Glutamatergic neuron (in vitro differentiated cells): Measurements from ENCODE around the gene ANAPC7. TPM values are rescaled to one million over a fixed set of nuclear protein-coding genes. Genes with fewer than 3 reads are reported as not detected.
"Not testable (repeated sequence)": the region's sequence is repeated elsewhere in the genome, so short reads cannot be mapped to it uniquely, and the experiment has no call there.

Experiments
- DNase-seq: peaks from one replicate; pipeline ENCODE4 v3.0.0; 2022
- H3K27ac Mint-ChIP-seq: one replicate; pipeline ENCODE4 v1.8.0; 2020; ENCODE audit warnings: mild to moderate bottlenecking, mixed read lengths, inconsistent platforms; ENCODE audit not compliant: unreplicated experiment
- H3K27me3 Mint-ChIP-seq: one replicate; pipeline ENCODE4 v1.8.0; 2020; ENCODE audit warnings: mild to moderate bottlenecking, moderate library complexity, mixed read lengths, inconsistent platforms; ENCODE audit not compliant: unreplicated experiment
- H3K36me3 Mint-ChIP-seq: one replicate; pipeline ENCODE4 v1.8.0; 2020; ENCODE audit warnings: mild to moderate bottlenecking, mixed read lengths, inconsistent platforms; ENCODE audit not compliant: unreplicated experiment
- H3K4me1 Mint-ChIP-seq: one replicate; pipeline ENCODE4 v1.8.0; 2020; ENCODE audit warnings: mild to moderate bottlenecking, low read depth, mixed read lengths, inconsistent platforms; ENCODE audit not compliant: unreplicated experiment
- H3K4me3 Mint-ChIP-seq: one replicate; pipeline ENCODE4 v1.8.0; 2020; ENCODE audit warnings: mild to moderate bottlenecking, mixed read lengths, inconsistent platforms; ENCODE audit not compliant: unreplicated experiment
- H3K9me3 Mint-ChIP-seq: one replicate; pipeline ENCODE4 v1.8.0; 2020; ENCODE audit warnings: mild to moderate bottlenecking, moderate library complexity, mixed read lengths, inconsistent platforms; ENCODE audit not compliant: unreplicated experiment
- CTCF ChIP-seq: fragments of 200-600 bp; sonication (generic); IDR thresholded peaks from one replicate; pipeline ENCODE4 v1.5.0; 2021; ENCODE audit not compliant: partially characterized antibody, unreplicated experiment
- total RNA-seq: library from RNA; stranded (reverse); fragmentation: NEBNext Ultra II Directional; extraction: Animal tissue kit (Norgen Biotek cat#: 25700); gene quantifications from one replicate; pipeline ENCODE4 v1.2.1, GENCODE V29; 2021; ENCODE audit not compliant: unreplicated experiment

Gene ANAPC7
- total RNA-seq, 1 donor from 2014 or later: 93.7 TPM

GRCh38 chr12:110344657-110345056 is 58.9 kb downstream of the ANAPC7 start:
- TF ChIP-seq CTCF: no peak
- Mint-ChIP-seq H3K27me3 (peaks cover 16% of the 10 kb centered on the region), H3K36me3 (peaks cover 19% of the 10 kb centered on the region), H3K4me3 (no peak overlapping the region), H3K9me3 (peaks cover 19% of the 10 kb centered on the region), H3K4me1 (peaks cover 51% of the 10 kb centered on the region), H3K27ac (peak overlapping the region; percentile 55)
- DNase-seq: no peak

GRCh38 chr12:110343736-110344555 is 59.6 kb downstream of the ANAPC7 start:
- Mint-ChIP-seq H3K36me3 (peaks cover 21% of the 10 kb centered on the region), H3K27me3 (peaks cover 16% of the 10 kb centered on the region), H3K9me3 (peaks cover 14% of the 10 kb centered on the region), H3K27ac (peak overlapping the region; percentile 95), H3K4me3 (no peak overlapping the region), H3K4me1 (peaks cover 47% of the 10 kb centered on the region)
- TF ChIP-seq CTCF: no peak
- no peak for DNase-seq

GRCh38 chr12:110343114-110343513 is 60.4 kb downstream of the ANAPC7 start:
- H3K27me3 Mint-ChIP-seq: peaks cover 14% of the 10 kb centered on the region
- H3K9me3 Mint-ChIP-seq: peaks cover 16% of the 10 kb centered on the region
- DNase-seq: peak; percentile 39
- no peak for TF ChIP-seq CTCF
- peak overlapping the region; percentile 21 for H3K4me3 Mint-ChIP-seq
- peaks cover 25% of the 10 kb centered on the region for H3K36me3 Mint-ChIP-seq
- peaks cover 50% of the 10 kb centered on the region for H3K4me1 Mint-ChIP-seq
- peak overlapping the region; percentile 95 for H3K27ac Mint-ChIP-seq

GRCh38 chr12:110342157-110342556 is 61.4 kb downstream of the ANAPC7 start:
- Mint-ChIP-seq H3K27me3 (peaks cover 13% of the 10 kb centered on the region), H3K27ac (peak overlapping the region; percentile 85), H3K4me3 (no peak overlapping the region), H3K9me3 (peaks cover 13% of the 10 kb centered on the region), H3K4me1 (peaks cover 45% of the 10 kb centered on the region), H3K36me3 (peaks cover 27% of the 10 kb centered on the region)
- no peak for TF ChIP-seq CTCF
- no peak for DNase-seq

GRCh38 chr12:110340706-110341105 is 62.8 kb downstream of the ANAPC7 start:
- peak overlapping the region; percentile 89 for H3K27ac Mint-ChIP-seq
- peaks cover 42% of the 10 kb centered on the region for H3K4me1 Mint-ChIP-seq
- H3K4me3 Mint-ChIP-seq: peak overlapping the region; percentile 74
- peaks cover 15% of the 10 kb centered on the region for H3K27me3 Mint-ChIP-seq
- H3K36me3 Mint-ChIP-seq: peaks cover 21% of the 10 kb centered on the region
- DNase-seq: peak; percentile 85
- TF ChIP-seq CTCF: no peak
- peaks cover 13% of the 10 kb centered on the region for H3K9me3 Mint-ChIP-seq

GRCh38 chr12:110340261-110340660 is 63.2 kb downstream of the ANAPC7 start:
- peaks cover 40% of the 10 kb centered on the region for H3K4me1 Mint-ChIP-seq
- H3K27ac Mint-ChIP-seq: peak overlapping the region; percentile 89
- H3K27me3 Mint-ChIP-seq: peaks cover 15% of the 10 kb centered on the region
- H3K9me3 Mint-ChIP-seq: peaks cover 16% of the 10 kb centered on the region
- not testable (repeated sequence) for DNase-seq
- H3K36me3 Mint-ChIP-seq: peaks cover 21% of the 10 kb centered on the region
- peak overlapping the region; percentile 74 for H3K4me3 Mint-ChIP-seq
